ENCODE results near the gene KIAA1671. TPM values are rescaled to one million over a fixed set of nuclear protein-coding genes. Genes with fewer than 3 reads are reported as not detected.

Gene KIAA1671
- polyA plus RNA-seq, 1 donor from 2014 or later = 3.0 TPM

- H3K36me3 ChIP-seq (ENCODE audit: insufficient read depth, low read length) = no peaks in the 10 kb centered on the region
- H3K9me3 ChIP-seq (ENCODE audit: low read length) = no peaks in the 10 kb centered on the region
- H4K20me1 ChIP-seq (ENCODE audit: insufficient read depth) = no peaks in the 10 kb centered on the region
- no peaks in the 10 kb centered on the region for H3K27me3 ChIP-seq (ENCODE audit: insufficient read depth, low read depth, low read length)
- H3K4me3 ChIP-seq (ENCODE audit: low read length) = no peak overlapping the region
- no peak overlapping the region for H3K9ac ChIP-seq (ENCODE audit: low read length)
- H3K27ac ChIP-seq (ENCODE audit: low read length) = no peak overlapping the region
- H3K9me2 ChIP-seq (ENCODE audit: insufficient read depth, low read length) = no peaks in the 10 kb centered on the region
- H3F3A ChIP-seq (ENCODE audit: insufficient read depth, low read length, poor library complexity, severe bottlenecking) = no peaks in the 10 kb centered on the region
- H3K79me2 ChIP-seq (replicated peaks; ENCODE audit: insufficient read depth, low read length) = no peaks in the 10 kb centered on the region
- H2AFZ ChIP-seq (ENCODE audit: low read depth, low read length) = no peak overlapping the region
- H3K4me2 ChIP-seq (ENCODE audit: low read length) = no peak overlapping the region
- TF ChIP-seq EP300 (conservative IDR thresholded peaks at IDR 0.05; ENCODE audit: poor library complexity, severe bottlenecking) (no peak), POLR2AphosphoS5 (IDR thresholded peaks at IDR 0.05) (no peak), REST (IDR thresholded peaks at IDR 0.05; ENCODE audit: borderline replicate concordance) (no peak), MXI1 (conservative IDR thresholded peaks at IDR 0.05; ENCODE audit: poor library complexity, severe bottlenecking) (no peak), CTCF (IDR thresholded peaks at IDR 0.05; ENCODE audit: poor library complexity, severe bottlenecking) (no peak), SMC3 (conservative IDR thresholded peaks at IDR 0.05; ENCODE audit: poor library complexity) (no peak)
Measured at GRCh38 chr22:24983151-24983550, 30.6 kb downstream of the KIAA1671 start.

- no peaks in the 10 kb centered on the region for H3K36me3 ChIP-seq (ENCODE audit: insufficient read depth, low read length)
- H3K9me2 ChIP-seq (ENCODE audit: insufficient read depth, low read length) = no peaks in the 10 kb centered on the region
- no peaks in the 10 kb centered on the region for H3F3A ChIP-seq (ENCODE audit: insufficient read depth, low read length, poor library complexity, severe bottlenecking)
- H3K27ac ChIP-seq (ENCODE audit: low read length) = no peak overlapping the region
- H3K27me3 ChIP-seq (ENCODE audit: insufficient read depth, low read depth, low read length) = no peaks in the 10 kb centered on the region
- H2AFZ ChIP-seq (ENCODE audit: low read depth, low read length) = no peak overlapping the region
- H3K79me2 ChIP-seq (replicated peaks; ENCODE audit: insufficient read depth, low read length) = no peaks in the 10 kb centered on the region
- no peak for TF ChIP-seq CTCF (IDR thresholded peaks at IDR 0.05; ENCODE audit: poor library complexity, severe bottlenecking)
- no peak for TF ChIP-seq RAD21 (conservative IDR thresholded peaks at IDR 0.05)
- no peak for TF ChIP-seq POLR2AphosphoS5 (IDR thresholded peaks at IDR 0.05)
- TF ChIP-seq EP300 (conservative IDR thresholded peaks at IDR 0.05; ENCODE audit: poor library complexity, severe bottlenecking) = no peak
- TF ChIP-seq SMC3 (conservative IDR thresholded peaks at IDR 0.05; ENCODE audit: poor library complexity) = no peak
- TF ChIP-seq EZH2 (IDR thresholded peaks at IDR 0.05; ENCODE audit: borderline replicate concordance, insufficient read depth, low read length, poor library complexity, severe bottlenecking) = no peak
- no peak for TF ChIP-seq REST (IDR thresholded peaks at IDR 0.05; ENCODE audit: borderline replicate concordance)
- no peak for TF ChIP-seq MXI1 (conservative IDR thresholded peaks at IDR 0.05; ENCODE audit: poor library complexity, severe bottlenecking)
- TF ChIP-seq TAF1 (IDR thresholded peaks at IDR 0.05; ENCODE audit: low read depth) = no peak
- no peak overlapping the region for H3K9ac ChIP-seq (ENCODE audit: low read length)
- H3K4me2 ChIP-seq (ENCODE audit: low read length) = no peak overlapping the region
- H3K9me3 ChIP-seq (ENCODE audit: low read length) = no peaks in the 10 kb centered on the region
- H3K4me3 ChIP-seq (ENCODE audit: low read length) = no peak overlapping the region
- no peaks in the 10 kb centered on the region for H4K20me1 ChIP-seq (ENCODE audit: insufficient read depth)
Measured at GRCh38 chr22:24984122-24984521, 31.6 kb downstream of the KIAA1671 start.
